GM03348 (cell line): ENCODE data around the gene NUMB.
A peak's percentile ranks its signal among the peaks of the same experiment; 100 is the strongest.
"Not testable (repeated sequence)": the region's sequence is repeated elsewhere in the genome, so short reads cannot be mapped to it uniquely, and the experiment has no call there.

ENCODE experiments used
- DNase-seq: peaks from one replicate; pipeline ENCODE4 v3.0.0; 2012; ENCODE audit warnings: low spot score

The NUMB gene

DNA sequence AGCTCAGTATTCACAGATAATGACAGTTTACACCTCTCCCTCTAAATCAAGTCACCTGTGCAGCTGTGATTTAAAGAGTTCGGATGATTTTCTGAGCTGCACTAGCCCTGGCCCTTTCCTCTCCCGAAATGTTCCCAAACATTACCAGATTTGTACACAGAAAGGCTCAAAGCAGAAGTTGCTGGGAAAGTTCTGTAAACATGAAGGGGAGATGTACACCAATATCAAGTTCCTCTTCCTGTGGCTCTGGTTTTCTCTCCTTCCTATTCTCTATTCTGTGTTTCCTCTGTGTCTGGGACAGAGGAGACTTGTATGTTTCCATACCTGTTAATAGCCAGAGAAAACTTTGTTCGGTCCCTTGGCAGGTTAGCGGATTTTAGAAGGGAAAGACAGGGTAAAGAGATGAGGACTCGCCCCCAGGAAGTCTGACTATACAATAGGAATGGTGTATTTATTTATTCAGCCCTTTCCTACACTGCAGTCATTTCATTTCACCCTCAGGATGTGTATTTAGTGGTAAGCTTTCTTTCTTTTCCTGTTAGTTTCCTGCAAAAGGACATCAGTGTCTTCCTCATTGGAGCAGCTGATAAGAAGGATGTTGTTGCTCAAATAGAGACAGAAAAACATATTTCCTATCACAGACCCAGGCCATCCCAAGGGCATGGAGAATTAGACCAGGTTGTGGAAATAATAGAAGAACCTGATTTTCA, 7.6 kb upstream of the NUMB start:
- DNase-seq, result no peak

DNA sequence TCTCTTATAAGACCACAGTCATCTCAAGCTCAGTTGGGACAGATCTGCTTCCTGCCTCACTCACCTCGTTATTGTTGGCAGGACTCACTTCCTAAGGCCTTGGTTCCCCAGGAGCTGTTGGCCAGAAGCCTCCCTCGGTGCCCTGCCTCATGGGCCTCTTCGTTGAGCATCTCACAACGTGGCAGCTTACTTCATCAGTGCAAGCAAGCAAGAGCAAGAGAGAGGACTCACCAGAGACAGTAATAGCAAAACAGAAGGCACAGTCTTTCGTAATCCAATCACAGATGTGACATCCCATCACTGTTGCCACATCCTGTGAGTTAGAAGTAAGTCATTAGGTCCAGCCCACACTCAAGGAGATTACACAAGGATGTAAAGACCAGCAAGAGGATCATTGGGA, 5.1 kb upstream of the NUMB start:
- DNase-seq, result peak; percentile 80

DNA sequence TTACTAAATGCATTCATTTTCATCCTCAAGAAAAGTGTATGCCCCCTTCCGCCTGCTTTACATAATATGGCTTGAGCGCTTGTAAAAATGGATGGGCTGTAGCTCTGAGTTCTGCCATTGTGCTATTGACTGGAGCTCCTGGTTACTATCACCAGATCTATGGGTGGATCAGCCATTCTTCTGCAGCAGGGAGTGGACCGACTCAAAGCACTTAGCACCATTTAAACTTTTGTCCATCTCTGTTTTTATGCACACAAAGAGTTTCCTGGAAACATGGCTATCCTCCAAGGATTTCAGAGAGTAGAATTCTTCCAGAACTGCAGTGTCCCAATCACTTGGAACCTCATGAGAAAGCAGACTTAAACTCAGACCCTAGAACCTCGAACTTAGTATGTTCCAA, 4.5 kb upstream of the NUMB start:
- DNase-seq, result no peak

DNA sequence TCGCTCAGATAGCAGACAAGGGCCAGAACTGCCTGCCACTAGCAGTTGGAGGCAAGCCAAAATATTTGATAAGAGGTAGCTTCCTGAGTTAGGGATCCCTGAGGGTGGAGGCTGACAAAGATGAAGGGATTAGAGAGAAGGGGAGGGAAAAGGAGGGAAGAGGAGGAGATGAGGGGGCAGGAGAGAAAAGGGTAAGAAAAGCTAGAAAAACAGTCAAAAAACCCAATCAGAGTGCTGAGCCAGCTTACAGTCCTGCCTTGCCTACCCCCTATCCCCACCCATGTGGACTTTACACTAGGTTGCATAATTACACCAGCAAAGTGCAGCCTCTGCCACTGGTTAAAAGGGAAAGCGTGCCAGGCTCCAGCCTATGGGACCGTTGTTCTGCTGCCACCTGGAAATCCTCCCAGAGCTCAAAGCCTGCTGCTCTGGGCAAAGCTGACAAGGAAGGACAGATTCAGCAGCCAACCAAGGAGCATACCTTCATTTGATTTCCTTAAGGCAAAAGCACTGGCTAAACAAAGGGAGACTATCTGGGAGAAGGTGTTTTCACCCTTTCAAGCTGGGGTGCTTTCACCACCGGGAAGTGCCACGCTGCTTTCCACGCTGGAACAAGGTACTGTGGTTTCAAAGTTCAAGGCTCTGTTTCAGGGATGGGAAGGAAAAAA, 3.8 kb upstream of the NUMB start:
- DNase-seq, result peak; percentile 28

DNA sequence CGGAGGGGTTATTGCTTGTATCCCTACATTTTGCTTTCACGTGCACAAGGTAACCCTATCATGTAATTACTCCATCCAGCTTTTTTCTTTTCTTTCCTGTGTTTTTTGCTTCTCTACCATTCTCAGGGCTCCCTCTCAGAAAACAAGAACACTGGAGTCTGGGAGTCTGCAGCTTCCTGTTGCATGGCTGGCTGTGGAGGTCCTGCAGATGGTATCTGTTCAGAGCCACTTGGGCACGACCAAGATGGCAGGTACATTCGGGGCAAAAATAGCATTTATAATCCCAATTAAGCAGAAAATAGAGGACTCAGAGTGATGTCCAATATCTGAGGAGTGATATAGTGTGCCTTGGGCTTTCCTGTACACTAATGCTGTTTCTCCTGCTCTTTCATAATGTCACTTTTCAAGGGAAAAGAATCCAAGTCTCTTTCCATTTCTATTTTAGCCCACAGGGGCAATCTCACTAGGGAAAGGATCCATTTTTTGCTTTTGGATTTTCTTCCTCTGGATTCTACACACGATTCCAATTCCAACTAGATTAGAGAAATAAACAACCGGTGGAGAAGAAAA, 3.2 kb upstream of the NUMB start:
- DNase-seq, result no peak

DNA sequence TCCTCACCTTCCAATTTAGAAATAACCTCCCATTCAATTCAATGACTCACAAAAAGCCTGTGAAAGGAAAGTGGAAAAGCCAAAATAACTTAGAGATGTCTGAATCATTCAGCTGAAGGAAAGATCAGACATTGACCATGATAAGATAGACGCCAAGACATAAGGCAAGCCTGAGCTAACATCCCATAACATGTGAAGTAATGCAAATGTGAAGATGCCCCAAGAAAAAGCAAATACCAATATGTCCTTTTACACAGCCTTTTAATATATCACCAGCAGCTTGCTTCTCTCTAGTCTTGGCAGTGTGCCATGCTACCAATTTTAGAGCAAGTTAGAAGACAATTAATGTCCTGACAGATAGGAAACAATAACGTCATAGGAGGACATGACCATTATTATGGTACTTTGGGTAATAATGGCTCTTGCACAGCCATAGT, 2.4 kb upstream of the NUMB start:
- peak; percentile 43 for DNase-seq

DNA sequence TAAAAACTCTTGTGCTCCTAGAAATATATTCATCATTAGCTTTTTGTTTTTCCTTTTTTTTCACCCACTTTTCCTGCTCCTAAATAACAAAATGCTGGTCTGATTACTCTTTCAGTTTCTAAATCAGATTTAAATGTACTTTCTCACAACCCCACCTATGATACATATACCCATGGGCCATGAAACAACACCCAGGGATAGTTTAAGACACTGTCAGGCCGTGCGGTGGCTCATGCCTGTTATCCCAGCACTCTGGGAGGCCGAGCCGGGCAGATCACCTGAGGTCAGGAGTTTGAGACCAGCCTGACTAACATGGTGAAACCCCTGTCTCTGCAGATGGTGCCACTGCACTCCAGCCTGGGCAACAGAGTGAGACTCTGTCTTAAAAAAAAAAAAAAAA, 1.6 kb upstream of the NUMB start:
- DNase-seq, result no peak

DNA sequence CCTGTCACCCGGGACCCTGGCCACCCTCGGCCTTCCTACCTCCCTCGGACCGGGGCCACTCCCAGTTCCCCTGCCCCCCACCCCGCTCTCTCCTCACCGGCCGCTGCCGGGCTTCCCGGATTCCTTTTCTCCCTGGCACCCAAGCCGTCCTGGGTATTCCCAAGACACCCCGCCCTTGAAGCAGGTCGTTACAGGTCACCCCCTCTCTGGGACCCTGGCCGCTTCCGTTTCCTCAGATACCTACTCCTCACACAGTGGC, 493 bp downstream of the NUMB start:
- peak; percentile 59 for DNase-seq

DNA sequence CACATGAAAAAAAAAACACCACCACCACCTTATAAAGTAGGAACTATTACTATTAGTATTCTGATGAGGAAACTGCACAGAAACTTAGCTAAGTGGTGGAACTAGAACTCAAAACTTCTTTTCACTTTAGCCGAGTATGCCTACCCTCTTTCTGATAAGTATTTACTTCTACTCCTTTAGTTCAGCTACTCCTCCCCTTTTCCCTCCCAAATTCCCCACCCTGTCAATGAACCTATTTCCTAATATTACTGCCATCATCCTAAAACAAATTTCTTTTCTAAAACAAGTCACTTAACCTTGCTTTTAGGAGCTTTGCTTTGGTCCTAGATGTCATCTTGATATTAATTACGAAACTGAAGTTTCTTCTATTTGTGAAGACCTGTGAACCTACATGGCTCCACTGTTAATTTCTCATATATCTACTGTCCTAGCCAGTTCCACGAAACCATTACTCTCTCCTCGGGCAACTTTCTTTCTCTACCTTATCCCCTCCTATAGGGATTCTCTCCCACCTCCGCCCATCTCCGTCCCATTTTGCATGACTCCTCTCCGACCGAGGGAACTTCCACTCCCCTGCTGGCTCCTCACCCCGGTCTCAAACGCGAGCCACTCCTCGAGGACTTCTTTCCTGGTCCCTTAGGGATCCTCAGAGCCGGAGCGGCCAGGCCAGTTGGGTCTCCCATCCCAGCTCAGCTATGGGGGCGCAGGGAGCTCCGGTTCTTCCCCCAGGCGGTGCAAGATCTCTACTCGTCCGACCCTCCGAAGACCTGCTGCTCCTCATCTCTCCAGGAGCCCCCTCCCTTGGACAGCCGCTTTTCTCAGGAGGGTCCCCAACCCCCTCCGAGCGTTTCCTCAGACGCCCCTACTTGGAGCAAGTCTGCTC, 1.1 kb downstream of the NUMB start:
- peak; percentile 48 for DNase-seq

DNA sequence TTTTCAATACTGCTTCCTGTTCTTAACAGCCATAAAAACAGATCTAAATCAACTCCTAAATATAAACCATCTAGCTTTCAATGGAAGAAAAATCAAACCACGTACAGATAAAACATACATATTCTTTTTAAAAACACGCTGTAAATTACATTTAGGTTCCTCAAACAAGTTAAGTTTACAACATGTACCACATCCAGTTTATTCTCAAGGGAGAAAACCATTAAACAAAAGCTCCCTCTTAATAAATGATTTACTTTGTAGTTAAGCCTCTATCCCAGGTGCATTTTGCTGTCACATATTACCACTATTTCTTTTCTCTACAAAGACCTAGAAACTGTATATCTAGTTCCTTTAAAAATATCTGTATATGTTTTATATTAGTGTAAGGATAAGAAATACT, 3.1 kb downstream of the NUMB start:
- DNase-seq, result no peak

DNA sequence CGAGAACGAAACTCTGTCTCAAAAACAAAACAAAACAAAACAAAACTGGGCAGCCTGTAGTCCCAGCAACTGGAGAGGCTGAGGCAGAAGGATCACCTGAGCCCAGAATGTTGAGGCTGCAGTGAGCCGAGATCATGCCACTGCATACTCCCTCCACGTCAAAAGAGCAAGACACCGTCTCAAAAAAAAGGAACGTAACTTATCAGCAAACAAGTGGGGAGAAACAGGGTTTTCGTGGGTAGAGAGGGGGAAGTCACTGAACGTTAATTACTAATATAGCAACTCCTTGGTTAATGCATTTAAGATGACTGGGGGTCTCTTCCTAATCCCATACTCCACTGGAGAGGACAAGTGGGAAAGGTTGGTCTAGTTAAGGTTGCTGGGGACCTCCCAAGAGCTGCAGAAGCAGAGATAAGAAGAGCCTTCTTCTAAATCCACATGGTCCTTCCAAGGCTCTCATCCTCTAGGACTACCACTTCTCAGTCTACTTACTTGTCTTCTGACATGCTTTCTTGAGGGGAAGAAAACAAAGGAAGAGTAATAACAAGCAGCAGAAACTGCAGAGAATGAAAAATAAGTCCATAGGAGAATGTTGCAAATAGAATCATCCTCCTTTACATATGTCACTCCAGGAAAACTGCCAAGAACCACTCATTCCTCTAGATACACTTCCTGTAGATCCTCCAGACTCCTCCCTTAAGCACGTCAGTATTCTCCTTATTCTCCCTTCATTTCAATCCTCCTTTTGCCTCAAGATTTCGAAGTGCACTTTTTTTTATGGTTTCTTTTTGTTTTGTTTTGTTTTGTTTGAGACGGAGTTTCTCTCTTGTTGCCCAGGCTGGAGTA, 5.8 kb downstream of the NUMB start:
- peak; percentile 64 for DNase-seq

DNA sequence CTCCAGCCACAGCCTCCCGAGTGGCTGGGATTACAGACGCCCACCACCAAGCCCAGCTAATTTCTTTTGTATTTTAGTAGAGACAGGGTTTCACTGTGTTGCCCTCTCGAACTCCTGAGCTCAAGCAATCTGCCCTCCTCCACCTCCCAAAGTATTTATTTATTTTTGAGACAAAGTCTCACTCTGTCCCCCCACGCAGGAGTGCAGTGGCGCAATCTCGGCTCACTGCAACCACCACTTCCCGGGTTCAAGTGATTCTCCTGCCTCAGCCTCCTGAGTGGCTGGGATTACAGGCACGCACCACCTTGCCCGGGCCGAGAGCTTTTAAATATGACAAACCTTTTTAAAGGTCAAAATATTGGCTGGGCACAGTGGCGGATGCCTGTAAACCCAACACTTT, 14.6 kb downstream of the NUMB start:
- no peak for DNase-seq

DNA sequence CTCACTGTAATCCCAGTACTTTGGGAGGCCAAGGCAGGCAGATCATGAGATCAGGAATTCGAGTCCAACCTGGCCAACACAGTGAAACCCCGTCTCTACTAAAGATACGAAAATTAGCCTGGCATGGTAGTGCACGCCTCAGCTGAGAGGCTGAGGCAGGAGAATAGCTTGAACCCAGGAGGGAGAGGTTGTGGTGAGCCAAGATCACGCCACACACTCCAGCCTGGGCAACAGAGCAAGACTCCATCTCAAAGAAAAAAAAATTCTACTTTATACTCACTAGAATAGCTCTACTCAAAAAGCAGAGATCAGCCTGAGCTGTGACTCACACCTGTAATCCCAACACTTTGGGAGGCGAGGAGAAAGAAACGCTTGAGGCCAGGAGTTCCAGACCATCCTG, 17.1 kb downstream of the NUMB start:
- no peak for DNase-seq

DNA sequence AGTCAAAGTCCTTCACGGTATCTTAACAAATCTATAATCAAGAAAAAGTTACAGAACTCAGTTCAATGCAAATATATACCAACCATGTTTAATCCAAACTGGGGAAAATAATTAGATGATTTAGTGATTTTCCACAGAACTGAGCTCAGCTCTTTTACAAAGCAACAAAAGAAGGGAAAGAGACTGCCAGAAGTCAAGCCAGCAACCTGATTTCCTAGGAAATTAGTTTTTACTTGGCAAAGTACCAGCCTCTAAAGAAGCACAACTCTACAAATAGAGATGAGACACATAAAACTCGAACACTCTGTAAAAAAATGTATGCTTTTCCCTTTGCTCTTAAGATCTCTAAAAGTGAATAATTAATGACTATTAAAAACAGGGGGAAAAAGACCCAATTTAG, 19.4 kb downstream of the NUMB start:
- DNase-seq, result no peak

DNA sequence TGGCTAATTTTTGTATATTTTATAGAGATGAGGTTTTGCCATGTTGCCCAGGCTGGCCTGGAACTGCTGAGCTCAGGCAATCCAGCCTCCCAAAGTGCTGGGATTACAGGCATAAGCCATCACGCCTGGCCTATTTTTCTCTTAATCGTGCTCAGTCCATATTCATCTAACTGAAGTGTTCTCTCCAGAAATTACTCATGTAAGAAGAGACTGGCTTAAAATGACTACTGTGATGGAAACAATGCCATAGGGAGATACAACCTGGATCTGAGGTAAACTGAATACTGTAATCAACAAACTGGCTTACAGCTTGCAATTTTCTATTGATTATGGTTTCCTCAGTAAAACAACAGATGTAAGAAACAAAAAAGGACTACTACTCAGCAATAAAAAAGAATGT, 21.1 kb downstream of the NUMB start:
- DNase-seq, result no peak

DNA sequence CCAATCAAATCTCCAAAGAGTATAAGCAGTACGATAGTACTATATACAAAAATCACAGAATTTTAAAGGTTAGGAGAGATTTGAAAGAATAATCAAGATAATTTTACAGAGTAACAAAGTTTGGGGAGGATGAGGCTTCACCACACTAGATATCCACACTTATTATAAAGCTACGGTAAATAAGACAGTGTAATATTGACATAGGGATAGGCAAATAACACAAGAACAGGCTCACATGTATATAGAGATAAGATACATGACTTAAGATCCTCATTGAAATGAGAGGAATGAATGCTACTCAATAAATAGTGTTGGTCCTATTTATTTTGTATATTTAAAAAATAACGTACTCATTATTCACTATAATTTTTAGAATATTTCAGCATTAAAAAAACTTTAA, 26.2 kb downstream of the NUMB start:
- no peak for DNase-seq

DNA sequence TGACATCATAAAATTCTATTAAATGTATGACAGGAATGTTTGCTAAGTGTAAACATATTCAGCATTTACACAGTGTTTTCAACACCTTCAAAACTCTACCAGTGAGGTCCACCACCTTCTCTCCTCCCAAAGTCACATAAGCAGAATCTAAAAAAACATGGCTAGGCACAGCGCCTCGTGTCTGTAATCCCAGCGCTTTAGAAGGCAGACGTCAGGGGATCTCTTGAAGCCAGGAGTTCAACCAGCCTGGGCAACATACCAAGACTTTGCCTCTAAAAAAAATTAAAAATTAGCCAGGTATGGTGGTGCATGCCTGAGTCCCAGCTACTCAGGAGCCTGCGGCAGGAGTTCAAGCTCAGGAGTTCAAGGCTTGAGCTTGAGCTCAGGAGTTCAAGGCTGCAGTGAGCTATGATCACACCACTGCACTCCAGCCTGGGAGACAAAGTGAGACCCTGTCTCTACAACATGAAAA, 30.0 kb downstream of the NUMB start:
- no peak for DNase-seq

DNA sequence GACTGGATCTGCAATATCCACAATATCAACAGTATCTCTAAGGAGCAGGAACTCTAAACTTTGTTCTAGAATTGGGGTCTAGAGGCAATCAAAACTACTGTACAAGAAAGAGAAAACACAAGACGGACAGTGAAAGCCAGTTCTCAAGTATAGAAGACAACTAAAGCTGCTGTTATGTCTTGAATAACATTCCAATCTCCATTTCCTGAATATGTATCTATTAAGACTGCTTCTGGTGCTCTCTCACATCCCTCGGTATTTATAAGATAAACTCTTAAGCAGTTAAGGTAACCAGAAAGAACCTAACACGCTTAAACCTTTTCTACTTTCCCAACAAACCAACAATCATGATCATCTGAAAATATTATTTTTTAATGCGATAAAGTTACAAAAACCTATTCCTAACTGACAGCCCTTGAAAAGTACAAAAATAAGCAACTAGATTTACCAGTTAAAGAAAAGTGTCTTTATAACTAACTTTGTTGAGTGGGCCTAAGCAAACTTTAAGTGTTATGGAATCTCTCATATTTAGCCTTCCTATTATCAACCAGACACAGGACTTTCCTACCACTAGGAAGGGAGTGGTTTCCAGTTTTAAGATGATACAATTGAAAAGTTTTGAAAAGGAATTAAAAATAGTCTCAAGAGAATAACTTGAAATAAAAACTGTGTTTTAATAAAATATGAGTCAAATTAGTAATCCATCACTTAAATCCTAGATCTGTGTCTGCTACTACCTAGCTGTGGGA, 30.7 kb downstream of the NUMB start:
- DNase-seq, result no peak

DNA sequence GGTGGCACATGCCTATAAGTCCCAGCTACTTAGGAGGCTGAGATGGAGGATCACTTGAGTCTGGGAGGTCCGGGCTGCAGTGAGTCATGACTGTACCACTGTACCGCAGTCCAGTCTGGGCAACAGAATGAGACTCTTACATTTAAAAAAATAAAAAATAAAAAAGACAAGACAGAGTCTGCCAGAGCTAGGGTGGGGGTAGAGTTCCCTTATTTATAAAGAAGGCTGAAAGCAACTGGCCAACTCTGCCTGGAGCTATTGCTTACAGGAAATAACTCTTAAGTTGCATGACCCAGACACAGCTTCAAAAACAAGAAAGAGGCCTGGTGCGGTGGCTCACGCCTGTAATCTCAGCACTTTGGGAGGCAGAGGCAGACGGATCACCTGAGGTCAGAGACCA, 31.5 kb downstream of the NUMB start:
- DNase-seq, result no peak

DNA sequence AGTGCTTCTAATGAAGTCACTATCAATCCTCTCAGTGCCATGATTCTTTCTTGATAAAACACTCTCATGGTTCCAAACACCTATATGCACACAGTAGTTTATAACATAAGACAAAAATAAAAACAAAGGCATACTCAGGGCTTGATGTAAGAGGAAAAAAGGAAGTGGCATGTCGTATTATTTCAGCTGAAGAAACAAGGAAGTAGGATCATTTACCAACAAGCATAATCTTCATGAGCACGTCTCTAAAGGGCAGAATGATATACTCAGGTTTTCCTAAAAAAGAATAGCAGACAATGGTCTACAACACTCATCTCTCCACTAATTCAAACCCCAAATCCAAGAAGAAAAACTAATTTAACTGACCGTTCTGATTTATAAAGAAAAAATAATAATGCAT, 33.9 kb downstream of the NUMB start:
- no peak for DNase-seq

DNA sequence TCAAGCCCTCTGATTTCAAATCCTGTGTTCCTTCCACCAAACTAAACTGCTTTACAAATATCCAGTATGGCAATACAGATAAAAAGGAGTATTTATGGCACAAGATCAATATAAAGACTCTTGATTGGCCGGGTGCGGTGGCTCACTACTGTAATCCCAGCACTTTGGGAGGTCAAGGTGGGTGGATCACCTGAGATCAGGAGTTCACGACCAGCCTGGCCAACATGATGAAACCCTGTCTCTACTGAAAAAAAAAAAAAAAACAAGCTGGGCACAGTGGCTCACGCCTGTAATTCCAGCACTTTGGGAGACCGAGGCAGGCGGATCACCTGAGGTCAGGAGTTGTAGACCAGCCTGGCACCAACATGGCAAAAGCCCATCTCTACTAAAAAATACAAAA, 35.3 kb downstream of the NUMB start:
- DNase-seq, result not testable (repeated sequence)
